GM21423 (cell line): ENCODE measurements around the gene MICA.
A peak's percentile ranks its signal among the peaks of the same experiment; 100 is the strongest.
"Not testable (repeated sequence)": the region's sequence is repeated elsewhere in the genome, so short reads cannot be mapped to it uniquely, and the experiment has no call there.

Source experiments
- ATAC-seq: cut with Tn5 transposase; IDR thresholded peaks from one replicate; pipeline ENCODE4 v1.9.1; 2021; ENCODE audit warnings: mild to moderate bottlenecking, moderate library complexity; ENCODE audit not compliant: unreplicated experiment

The MICA gene

GRCh38 chr6:31379850-31380249, 23.5 kb upstream of the MICA start:
- no peak for ATAC-seq

GRCh38 chr6:31381666-31382065, 21.7 kb upstream of the MICA start:
- no peak for ATAC-seq

GRCh38 chr6:31383149-31383548, 20.2 kb upstream of the MICA start:
- ATAC-seq = no peak

GRCh38 chr6:31385041-31385440, 18.4 kb upstream of the MICA start:
- ATAC-seq = no peak

- no peak for ATAC-seq
Measured at GRCh38 chr6:31386099-31386498, 17.3 kb upstream of the MICA start.

- no peak for ATAC-seq
Measured at GRCh38 chr6:31386977-31387376, 16.4 kb upstream of the MICA start.

GRCh38 chr6:31388916-31389801, 14.2 kb upstream of the MICA start:
- not testable (repeated sequence) for ATAC-seq

- not testable (repeated sequence) for ATAC-seq
Measured at GRCh38 chr6:31389802-31390132, 13.6 kb upstream of the MICA start.

- ATAC-seq = no peak
Measured at GRCh38 chr6:31393932-31394331, 9.5 kb upstream of the MICA start.

GRCh38 chr6:31394381-31394780, 9.0 kb upstream of the MICA start:
- ATAC-seq = no peak

- ATAC-seq = no peak
Measured at GRCh38 chr6:31395832-31396231, 7.6 kb upstream of the MICA start.

- ATAC-seq = no peak
Measured at GRCh38 chr6:31396422-31397152, 6.8 kb upstream of the MICA start.

- not testable (repeated sequence) for ATAC-seq
Measured at GRCh38 chr6:31397153-31397499, 6.3 kb upstream of the MICA start.

GRCh38 chr6:31397901-31398525, 5.4 kb upstream of the MICA start:
- ATAC-seq = no peak

GRCh38 chr6:31399589-31400466, 3.6 kb upstream of the MICA start:
- no peak for ATAC-seq

- ATAC-seq = peak; percentile 36
Measured at GRCh38 chr6:31400467-31401289, 2.7 kb upstream of the MICA start.

- ATAC-seq = no peak
Measured at GRCh38 chr6:31401403-31401802, 2.0 kb upstream of the MICA start.

- ATAC-seq = no peak
Measured at GRCh38 chr6:31402324-31403282, 792 bp upstream of the MICA start.

- not testable (repeated sequence) for ATAC-seq
Measured at GRCh38 chr6:31404061-31404364, 618 bp downstream of the MICA start.
